OCI-LY3 (cell line): ENCODE data around the gene DCST1.

Experiments used
- CTCF ChIP-seq: fragments of 200-600, 300-600 bp; sonication (generic); IDR thresholded peaks from 2 replicates; pipeline ENCODE4 v1.5.1; 2014; ENCODE audit warnings: antibody characterized with exemption, low read length, low read depth
- EZH2phosphoT487 ChIP-seq: fragments of 200-600 bp; shearing (Covaris generic); IDR thresholded peaks from 2 replicates; pipeline ENCODE4 v1.6.1; 2018; ENCODE audit warnings: antibody characterized with exemption, mixed run types, low read depth

GRCh38 chr1:155000411-155000725, 33.3 kb upstream of the DCST1 start:
- TF ChIP-seq CTCF: no peak
- no peak for TF ChIP-seq EZH2phosphoT487
